Ascending aorta (tissue), 2 donors: ENCODE data around the gene CYP26B1. TPM values are rescaled to one million over a fixed set of nuclear protein-coding genes. Genes with fewer than 3 reads are reported as not detected.

Experiments used
- DNase-seq, 2 donors: peaks; one replicate each; pipeline ENCODE4 v3.0.0-alpha.2; 2019; ENCODE audit warnings: low spot score in 2 of 2
- H3K27ac ChIP-seq, 2 donors: fragments of 200-600 bp; sonication (generic); one replicate each; pipeline ENCODE4 v1.5.1; 2016 to 2017; ENCODE audit warnings: mild to moderate bottlenecking in 1 of 2
- H3K27me3 ChIP-seq: fragments of 200-600 bp; sonication (generic); one replicate; pipeline ENCODE4 v1.5.1; 2017
- H3K36me3 ChIP-seq, 2 donors: fragments of 200-600 bp; sonication (generic); one replicate each; pipeline ENCODE4 v1.5.1; 2016
- H3K4me1 ChIP-seq, 2 donors: fragments of 200-600 bp; sonication (generic); one replicate each; pipeline ENCODE4 v1.5.1; 2016 to 2017; ENCODE audit warnings: mild to moderate bottlenecking in 1 of 2
- H3K4me3 ChIP-seq, 2 donors: fragments of 200-600 bp; sonication (generic); one replicate each; pipeline ENCODE4 v1.5.1; 2016 to 2017; ENCODE audit warnings: mild to moderate bottlenecking in 1 of 2
- H3K9me3 ChIP-seq, 2 donors: fragments of 200-600 bp; sonication (generic); one replicate each; pipeline ENCODE4 v1.5.1; 2016
- intact Hi-C: fragments of 100-400 bp; cut with DNase I; formaldehyde crosslinking; loops from one replicate; pipeline ENCODE4 v1.15.1; 2023
- total RNA-seq: library from RNA; depleted of rRNA; stranded (reverse); fragments of >200 nt; gene quantifications from one replicate; pipeline ENCODE4 v1.1.0, GENCODE V29; 2016
- TF ChIP-seq, protein P1 (sequence below), 3 experiments: fragments of 200-600 bp in 2 of 3; fragments of 450-650 bp in 1 of 3; sonication (generic) in 2 of 3; IDR thresholded peaks; one replicate each; pipeline ENCODE4 v1.5.1; 2016 to 2019; ENCODE audit warnings: antibody characterized with exemption in 3 of 3, mild to moderate bottlenecking in 1 of 3, moderate library complexity in 1 of 3

The CYP26B1 gene
- total RNA-seq, 1 donor from 2014 or later, result 18.6 TPM

DNA sequence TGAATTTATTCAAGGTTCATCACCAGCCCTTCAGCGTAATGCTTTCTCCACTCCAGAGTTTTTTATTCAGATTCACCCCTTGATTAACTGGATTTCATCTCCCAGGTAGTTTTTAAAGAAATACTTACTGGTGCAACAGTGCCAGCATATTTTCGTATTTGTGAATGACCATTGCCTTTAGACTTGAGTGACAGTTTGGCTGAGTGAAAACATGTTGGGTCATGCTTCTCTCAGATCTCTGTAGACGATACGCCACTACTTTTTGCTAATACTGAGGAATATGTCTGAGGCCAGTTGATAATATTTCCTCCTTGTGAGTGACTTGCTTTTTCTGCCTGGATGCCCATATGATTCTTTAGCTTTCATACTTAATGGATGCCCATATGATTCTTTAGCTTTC is 51.5 kb downstream of the CYP26B1 start:
- Histone ChIP-seq H3K9me3 (no peaks in the 10 kb centered on the region), H3K4me3 (no peak overlapping the region), H3K27ac (no peak overlapping the region), H3K4me1 (no peaks in the 10 kb centered on the region), H3K27me3 (no peaks in the 10 kb centered on the region), H3K36me3 (no peaks in the 10 kb centered on the region)
- intact Hi-C loops, result no loop called here
- TF ChIP-seq, protein P1, sequence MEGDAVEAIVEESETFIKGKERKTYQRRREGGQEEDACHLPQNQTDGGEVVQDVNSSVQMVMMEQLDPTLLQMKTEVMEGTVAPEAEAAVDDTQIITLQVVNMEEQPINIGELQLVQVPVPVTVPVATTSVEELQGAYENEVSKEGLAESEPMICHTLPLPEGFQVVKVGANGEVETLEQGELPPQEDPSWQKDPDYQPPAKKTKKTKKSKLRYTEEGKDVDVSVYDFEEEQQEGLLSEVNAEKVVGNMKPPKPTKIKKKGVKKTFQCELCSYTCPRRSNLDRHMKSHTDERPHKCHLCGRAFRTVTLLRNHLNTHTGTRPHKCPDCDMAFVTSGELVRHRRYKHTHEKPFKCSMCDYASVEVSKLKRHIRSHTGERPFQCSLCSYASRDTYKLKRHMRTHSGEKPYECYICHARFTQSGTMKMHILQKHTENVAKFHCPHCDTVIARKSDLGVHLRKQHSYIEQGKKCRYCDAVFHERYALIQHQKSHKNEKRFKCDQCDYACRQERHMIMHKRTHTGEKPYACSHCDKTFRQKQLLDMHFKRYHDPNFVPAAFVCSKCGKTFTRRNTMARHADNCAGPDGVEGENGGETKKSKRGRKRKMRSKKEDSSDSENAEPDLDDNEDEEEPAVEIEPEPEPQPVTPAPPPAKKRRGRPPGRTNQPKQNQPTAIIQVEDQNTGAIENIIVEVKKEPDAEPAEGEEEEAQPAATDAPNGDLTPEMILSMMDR (IDR thresholded peaks at IDR 0.05), result no peak
- DNase-seq, result no peak

DNA sequence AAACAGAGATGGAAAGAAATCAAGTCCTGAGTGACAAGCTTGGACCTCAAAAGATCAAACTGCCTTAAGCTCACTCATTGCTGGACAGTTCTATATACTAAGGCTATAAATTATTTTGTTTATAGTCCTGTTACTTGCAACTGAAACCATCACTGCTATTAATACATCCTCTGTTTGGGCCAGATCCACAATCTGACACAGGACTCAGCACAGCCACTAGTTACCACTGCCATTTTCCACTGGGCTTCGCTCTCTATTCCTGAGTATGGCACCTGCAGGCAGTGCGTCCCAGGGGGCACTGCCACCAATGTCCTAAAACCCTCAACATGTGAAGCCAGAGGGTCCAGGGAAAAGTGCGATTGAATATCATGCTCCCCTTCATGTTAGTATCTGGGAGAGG is 52.3 kb downstream of the CYP26B1 start:
- DNase-seq, result no peak
- TF ChIP-seq, protein P1 (IDR thresholded peaks at IDR 0.05), result no peak
- no peaks in the 10 kb centered on the region for H3K9me3 ChIP-seq
- H3K4me3 ChIP-seq, result no peak overlapping the region
- H3K27ac ChIP-seq, result no peak overlapping the region
- no peaks in the 10 kb centered on the region for H3K4me1 ChIP-seq
- H3K27me3 ChIP-seq, result no peaks in the 10 kb centered on the region
- intact Hi-C loops, result no loop called here
- H3K36me3 ChIP-seq, result no peaks in the 10 kb centered on the region

DNA sequence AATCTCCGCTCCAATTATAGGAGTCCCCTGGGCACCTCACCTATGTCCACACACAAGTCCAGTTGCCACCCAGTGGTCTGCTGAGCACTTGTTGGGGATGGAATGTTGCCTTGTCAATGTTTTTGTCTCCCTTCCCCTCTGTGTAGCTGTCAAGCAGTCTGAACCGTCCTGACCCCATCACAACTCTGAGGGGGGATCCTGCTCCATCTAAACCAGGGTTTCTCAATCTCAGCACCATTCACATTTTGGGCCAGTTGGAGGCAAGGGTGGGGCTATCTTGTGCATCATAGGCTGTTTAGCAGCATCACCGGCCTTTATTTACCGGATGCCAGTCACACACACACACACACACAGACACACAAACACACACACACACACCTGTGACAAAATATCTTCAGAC is 53.0 kb downstream of the CYP26B1 start:
- intact Hi-C loops, result no loop called here
- H3K36me3 ChIP-seq, result no peaks in the 10 kb centered on the region
- no peaks in the 10 kb centered on the region for H3K4me1 ChIP-seq
- TF ChIP-seq, protein P1 (IDR thresholded peaks at IDR 0.05), result no peak
- H3K9me3 ChIP-seq, result no peaks in the 10 kb centered on the region
- no peak overlapping the region for H3K27ac ChIP-seq
- H3K4me3 ChIP-seq, result no peak overlapping the region
- DNase-seq, result no peak
- no peaks in the 10 kb centered on the region for H3K27me3 ChIP-seq

DNA sequence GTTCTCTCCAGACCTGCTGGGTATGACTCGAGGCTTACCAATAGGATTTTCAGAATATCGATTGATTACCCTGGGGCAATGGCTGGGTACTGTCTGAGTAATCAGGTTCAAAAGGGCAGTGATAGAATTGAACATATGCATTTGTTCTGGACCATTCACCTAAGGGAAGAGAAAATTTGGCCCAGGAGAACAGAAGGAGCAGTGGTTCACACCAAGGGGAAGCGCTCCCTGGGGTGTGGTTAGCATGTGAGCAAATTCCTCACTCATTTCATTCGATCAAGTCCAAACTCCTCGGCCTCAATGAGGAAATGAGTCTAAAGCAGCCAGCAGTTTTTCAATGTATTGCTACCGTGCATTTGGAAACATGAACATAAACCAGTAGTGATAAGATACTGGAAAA is 55.6 kb downstream of the CYP26B1 start:
- H3K9me3 ChIP-seq, result no peaks in the 10 kb centered on the region
- no peaks in the 10 kb centered on the region for H3K27me3 ChIP-seq
- no peak overlapping the region for H3K27ac ChIP-seq
- intact Hi-C loops, result no loop called here
- DNase-seq, result no peak
- TF ChIP-seq, protein P1 (IDR thresholded peaks at IDR 0.05), result no peak
- no peak overlapping the region for H3K4me3 ChIP-seq
- no peaks in the 10 kb centered on the region for H3K36me3 ChIP-seq
- no peaks in the 10 kb centered on the region for H3K4me1 ChIP-seq

DNA sequence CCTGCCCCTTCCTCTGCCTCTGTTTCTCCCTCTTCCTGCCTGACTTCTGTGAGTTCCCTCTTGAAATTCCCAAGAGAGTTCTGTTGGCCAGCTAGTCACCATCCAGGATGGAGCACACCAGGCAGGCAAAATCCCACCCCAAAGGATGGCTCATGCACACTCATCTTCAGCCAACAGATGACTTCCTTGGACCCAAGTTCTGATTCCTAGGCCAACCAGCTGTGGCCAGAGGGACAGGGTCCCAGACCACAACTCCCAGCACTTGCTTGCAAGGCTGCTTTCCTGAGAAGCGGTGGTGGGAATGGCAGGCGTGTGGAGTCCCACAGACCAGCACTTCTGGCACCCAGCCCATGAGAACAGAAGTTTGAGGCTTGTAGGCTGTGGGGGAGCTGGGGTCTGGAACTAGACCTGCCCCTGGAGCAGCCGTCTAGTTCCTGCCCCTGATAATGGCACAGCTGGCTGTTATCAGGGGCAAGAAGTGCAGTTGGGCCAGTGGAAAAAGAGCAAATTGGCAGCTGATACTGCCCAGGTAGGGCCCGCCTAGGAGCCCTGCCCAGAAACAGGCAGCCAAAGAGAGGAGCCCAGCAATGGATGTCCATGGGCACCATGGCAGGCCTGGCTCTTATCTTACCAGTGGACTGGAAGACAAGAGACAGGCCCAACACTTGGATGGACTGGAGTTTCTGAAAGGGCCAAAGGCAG is 56.7 kb downstream of the CYP26B1 start:
- Histone ChIP-seq H3K4me1 (no peaks in the 10 kb centered on the region), H3K27ac (no peak overlapping the region), H3K9me3 (no peaks in the 10 kb centered on the region), H3K4me3 (no peak overlapping the region), H3K27me3 (no peaks in the 10 kb centered on the region), H3K36me3 (no peaks in the 10 kb centered on the region)
- TF ChIP-seq, protein P1 (IDR thresholded peaks at IDR 0.05), result no peak
- intact Hi-C loops, result no loop called here
- no peak for DNase-seq
